ENCODE measurements around the gene BAIAP2.

BAIAP2 gene

GRCh38 chr17:81053041-81053970 is 18.4 kb downstream of the BAIAP2 start:
- DNase-seq: no peak

- no peak for DNase-seq
Observed at GRCh38 chr17:81054308-81054707, 19.4 kb downstream of the BAIAP2 start.

DNA sequence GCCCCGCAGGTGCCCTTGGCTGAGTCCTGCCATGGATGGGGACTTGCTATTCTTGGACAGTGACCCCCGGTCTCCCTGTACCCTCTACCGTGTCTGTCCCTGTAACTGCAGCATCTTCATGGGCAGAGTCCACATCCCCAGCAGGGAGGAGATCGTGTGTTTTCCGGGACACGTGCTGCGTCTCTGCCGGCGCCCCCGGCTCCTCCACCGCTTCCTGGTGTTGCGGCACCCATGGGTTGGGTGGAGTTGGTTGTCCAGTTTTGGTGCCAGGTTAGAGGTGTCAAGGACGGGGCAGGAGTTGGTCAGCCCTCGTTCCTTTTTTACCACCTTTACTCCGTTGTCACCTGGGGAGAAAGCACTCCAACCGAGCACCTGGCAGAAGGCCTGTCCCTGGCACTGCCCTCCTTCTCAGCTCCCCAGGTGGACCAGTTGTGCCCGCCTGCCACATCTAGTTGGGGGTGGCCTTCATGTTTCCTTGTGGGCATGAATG is 20.0 kb downstream of the BAIAP2 start:
- DNase-seq: no peak

DNA sequence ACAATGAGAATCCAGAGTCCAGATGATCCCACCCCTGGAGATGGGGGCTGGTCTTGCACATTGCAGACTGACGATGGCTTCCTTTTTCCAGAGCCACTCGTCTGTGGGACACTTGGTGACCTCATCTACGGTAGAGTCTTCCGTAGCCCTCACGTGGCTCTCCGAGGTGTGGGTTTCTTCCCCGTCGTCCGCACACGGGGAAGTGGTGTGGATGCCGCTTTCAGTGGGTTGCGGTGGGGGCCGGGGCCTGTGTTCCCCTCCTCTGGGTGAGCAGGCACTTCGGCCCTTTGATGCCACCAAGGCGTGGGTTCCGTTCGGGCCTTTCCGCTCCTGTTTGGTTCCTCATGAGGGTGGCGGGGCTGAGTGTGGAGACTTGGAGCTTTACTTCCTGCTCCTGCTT is 21.4 kb downstream of the BAIAP2 start:
- no peak for DNase-seq

DNA sequence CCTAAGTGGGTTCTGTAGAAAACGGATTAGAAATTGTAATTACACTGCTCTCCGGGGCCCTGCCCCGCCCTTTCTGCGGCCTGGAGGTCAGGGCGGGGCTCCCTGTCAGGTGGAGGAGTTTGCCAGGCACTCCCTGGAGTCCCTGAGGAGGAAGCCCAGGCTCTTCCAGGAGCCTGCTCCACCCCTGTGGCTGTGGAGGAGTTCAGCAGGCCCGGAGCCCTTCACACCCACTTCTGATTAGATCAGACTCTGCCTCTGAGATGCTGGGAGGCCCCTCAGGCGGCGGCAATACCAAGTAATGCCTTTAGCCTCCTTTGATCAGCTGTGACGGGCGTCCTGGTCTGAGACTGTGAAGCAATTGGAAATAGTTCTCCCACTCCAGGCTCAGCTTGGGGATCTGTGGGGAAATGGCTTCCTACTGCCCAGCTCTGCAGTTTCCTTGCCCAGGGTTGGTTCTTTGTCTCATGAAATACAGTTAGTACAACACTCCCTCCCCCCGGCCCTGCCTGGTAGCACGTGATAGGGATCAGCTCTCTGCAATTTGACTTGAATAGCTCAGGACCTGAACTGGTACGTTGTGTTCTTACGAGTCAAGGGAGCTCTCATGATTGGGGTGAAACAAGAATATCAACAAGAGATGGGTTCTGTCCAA is 22.3 kb downstream of the BAIAP2 start:
- DNase-seq: no peak

DNA sequence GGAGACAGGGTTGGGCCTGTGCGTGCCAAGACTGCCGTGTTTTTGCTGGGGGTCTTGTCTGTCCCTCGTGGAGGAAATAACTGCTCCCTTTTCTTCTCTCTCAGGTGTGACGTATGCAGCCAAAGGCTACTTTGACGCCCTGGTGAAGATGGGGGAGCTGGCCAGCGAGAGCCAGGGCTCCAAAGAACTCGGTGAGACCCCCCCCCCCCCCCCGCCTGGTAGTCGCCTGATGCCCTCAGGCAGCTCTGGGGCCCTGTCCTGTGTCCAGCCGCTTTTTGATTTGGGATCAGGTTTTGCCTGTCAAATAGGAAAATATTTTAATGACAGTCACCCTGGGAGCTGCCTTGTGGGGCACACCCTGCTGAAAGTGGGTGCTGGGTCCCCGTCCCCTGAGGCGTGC is 22.8 kb downstream of the BAIAP2 start:
- no peak for DNase-seq

DNA sequence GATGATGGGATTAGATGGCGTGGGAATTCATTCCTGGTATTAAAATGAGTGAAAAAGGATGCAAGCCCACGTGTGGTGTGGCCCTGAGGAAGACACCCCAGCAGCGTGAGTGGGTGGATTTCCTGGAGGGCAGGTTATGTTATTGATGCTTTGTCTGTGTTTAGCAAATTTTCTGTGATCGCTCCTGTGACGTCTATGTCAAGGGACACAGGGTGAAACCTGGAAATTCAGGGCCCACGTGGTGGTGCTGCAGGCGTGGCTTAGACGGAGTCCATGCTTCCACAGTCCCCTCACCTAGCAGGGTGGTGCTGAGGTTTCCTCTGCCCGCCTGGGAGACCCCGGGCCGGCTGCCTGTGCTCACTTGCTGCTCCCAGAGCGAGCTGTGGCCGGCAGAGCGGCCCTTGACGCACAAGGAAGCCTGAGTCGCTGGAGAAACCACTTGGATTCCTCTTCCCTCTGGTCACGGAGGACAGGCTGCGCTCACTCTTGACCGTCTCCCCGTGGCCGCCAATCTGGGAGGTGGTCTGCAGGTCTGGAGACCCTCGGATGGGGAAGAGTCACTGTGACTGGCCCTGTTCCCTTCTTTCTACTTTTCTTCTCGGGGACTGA is 23.4 kb downstream of the BAIAP2 start:
- no peak for DNase-seq

GRCh38 chr17:81059026-81059425 is 24.1 kb downstream of the BAIAP2 start:
- DNase-seq: no peak

DNA sequence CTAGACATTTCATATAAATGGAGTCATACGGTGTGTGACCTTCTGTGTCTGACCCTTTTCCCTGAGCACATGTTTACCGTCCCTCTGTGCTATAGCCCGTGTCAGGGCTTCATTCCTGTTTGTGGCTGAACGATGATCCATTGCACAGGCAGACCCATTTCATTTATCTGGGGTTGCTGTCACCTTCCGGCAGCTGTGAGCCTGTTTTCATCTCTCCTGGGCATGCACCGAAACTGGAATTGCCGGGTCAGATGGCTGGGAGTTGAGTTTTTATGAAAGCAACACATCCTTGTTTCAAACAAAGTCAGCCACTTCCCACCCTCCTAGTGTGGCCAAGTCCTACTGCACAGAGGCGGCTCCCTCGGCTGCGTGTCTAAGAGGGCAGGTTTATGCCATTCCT is 25.5 kb downstream of the BAIAP2 start:
- no peak for DNase-seq

GRCh38 chr17:81061027-81061735 is 26.2 kb downstream of the BAIAP2 start:
- no peak for DNase-seq

- no peak for DNase-seq
Observed at GRCh38 chr17:81062014-81062780, 27.2 kb downstream of the BAIAP2 start.

DNA sequence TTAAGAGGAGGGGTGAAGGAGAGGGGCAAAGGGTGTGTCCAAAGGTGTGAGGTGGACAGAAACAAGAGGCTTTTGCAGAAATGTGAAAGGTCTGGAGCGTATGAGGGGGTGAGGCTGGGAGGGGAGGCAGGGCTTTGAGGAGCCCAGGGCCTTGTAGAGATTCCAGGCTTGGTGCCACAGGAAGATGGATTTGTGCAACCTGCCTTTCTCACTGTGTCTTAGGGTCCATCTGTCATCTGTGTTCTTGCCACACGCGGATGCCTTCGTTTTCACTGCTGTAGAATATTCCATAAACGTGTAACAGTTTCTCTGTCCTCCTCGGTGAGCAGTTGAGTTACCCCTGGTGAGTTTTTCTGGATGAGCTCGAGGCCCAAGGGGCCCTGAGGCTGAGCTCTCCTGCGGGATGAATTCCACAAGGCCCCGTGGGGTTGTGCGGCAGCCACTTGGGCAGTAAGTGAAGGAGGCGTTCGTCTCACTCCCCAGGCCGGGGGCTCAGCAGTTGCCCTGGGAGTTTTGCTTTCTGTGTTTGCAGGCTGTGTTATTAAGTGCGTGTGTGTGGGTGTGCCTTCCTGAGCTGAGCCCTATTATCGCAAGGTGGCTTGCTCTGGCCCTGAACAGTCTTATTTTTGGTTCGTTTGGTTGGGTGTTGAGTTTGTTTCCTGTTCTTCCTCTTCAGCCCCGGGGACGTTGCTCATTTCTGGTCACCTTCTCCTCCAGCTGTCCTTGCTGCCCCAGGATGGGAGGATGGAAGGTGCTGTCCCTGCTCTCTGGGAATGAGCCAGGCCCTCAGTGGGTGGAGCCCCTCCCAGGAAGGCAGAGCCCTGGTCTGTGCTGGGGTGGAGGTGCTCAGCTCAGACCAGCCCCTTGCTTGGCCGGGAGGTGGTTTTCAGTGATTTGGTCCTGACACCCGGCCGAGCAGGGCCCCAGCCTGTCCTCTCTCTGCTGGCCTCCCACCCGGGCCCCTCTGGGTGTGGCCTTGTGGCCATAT is 28.4 kb downstream of the BAIAP2 start:
- DNase-seq: no peak

DNA sequence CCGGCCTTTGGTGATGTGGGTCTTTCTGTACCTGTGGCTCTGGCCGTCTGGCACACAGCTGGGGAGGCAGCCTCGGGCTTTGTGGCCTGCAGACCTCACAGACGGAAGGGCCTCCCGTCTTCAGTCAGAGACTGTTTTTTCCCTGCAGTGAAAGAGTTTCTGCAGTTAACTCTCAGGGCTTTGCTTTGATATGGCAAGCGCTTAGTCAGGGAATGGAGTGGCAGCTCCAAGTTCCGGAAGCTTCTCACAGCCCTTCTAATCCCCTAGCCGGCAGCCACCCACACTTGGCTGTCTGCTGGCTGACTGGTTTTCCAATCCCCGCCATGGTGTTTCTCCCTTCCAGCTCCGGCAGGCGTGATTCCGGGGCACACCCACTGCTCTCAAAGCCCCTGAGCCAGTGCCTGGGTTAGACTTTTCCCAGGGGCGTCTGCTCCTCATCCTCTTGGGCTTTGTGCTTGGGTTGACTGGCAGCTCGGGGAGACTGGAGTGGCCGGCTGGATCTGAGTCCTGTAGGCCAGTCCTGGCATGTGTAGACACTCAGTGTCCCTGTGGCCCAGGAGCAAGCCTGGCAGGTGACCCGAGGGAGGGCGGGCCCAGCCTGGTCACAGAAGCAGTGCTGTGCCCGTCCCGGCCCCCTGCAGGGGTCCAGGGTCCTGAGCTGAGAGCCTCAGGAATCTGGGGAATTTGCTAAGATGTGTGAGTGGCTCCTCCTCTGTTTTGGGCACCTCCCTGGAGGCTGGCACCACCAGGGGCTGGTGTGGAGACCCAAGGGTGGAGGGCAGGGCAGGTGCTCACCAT is 29.9 kb downstream of the BAIAP2 start:
- DNase-seq: peak; percentile 20

DNA sequence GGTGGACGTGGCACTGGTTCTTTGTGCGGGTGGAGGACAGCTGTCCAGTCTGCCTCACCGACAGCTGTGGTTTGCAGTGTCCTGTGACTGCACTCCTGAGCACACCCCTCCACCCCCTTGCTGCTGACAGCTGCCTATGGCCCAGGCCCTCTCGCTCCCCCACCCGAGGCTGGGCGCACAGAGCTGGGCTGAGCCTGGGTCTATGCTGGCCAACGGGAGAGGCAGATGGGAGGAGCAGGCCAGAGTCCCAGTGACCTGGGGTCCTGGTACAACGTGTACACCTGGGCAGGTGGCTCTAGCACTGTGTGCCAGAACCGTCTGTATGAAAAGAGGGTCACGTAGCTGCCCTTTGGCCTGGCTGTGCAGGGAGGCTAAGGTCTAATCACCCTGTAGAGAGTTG is 30.5 kb downstream of the BAIAP2 start:
- DNase-seq: no peak

- DNase-seq: no peak
Observed at GRCh38 chr17:81066072-81066471, 31.1 kb downstream of the BAIAP2 start.

- no peak for DNase-seq
Observed at GRCh38 chr17:81066771-81067315, 31.9 kb downstream of the BAIAP2 start.

DNA sequence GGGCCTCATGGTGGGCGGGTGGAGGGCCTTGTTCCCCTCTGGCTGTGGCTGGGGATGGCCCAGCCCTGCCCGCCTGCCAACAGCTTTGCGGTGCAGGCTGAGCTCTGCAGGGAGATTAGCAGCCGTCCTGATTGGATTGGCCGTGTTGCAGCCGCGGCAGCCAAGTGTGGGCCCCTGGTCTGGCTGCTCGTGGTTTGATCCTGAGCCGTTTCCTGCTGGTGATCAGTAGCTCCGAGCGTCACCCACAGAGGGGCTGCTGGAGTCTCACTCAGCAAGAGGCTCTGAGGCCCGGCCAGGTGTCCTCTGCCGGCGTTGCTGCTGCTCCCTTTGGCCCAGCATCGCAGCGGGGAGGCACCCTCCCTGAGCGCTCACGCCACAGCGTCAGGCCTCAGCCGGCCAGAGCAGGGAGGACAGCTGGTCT is 32.5 kb downstream of the BAIAP2 start:
- no peak for DNase-seq

GRCh38 chr17:81068411-81069134 is 33.6 kb downstream of the BAIAP2 start:
- no peak for DNase-seq

DNA sequence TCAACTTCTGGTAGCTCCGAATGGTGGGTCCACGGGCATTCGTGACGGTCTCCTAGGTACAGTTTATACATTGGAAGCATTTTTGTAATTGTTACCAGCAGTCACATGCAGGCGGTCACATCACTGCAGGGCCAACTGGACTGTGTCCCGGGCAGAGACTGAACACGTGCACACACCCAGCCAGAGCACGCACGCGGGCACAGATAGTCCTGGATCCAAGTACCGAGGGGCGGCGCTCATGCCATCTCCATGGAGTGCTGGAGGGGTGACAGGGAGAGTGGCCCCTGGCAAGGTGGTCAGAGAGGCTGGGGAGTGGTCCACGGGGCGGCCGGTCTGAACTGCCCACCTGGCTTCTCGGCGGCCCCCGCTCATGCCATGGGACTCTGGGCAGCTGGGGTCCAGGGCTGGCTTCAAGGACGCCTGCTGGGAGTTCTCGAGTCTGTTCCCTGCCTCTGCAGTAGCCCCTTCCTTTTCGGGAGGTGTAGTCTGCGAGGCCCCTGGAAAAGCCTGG is 34.2 kb downstream of the BAIAP2 start:
- no peak for DNase-seq
